Measurements from ENCODE around the gene KIRREL3.

Gene KIRREL3

GRCh38 chr11:126949066-126949891, 51.3 kb downstream of the KIRREL3 start:
- no peak for DNase-seq

- DNase-seq: no peak
These were observed 52.0 kb downstream of the KIRREL3 start for GRCh38 chr11:126948563-126948962.

- DNase-seq: no peak
These were observed 55.3 kb downstream of the KIRREL3 start for GRCh38 chr11:126945319-126945718.

GRCh38 chr11:126943316-126943715, 57.3 kb downstream of the KIRREL3 start:
- no peak for DNase-seq

- DNase-seq: no peak
These were observed 58.4 kb downstream of the KIRREL3 start for GRCh38 chr11:126942146-126942545.

GRCh38 chr11:126939552-126939951, 61.0 kb downstream of the KIRREL3 start:
- no peak for DNase-seq

GRCh38 chr11:126938718-126939117, 61.9 kb downstream of the KIRREL3 start:
- no peak for DNase-seq

GRCh38 chr11:126930091-126930841, 70.3 kb downstream of the KIRREL3 start:
- DNase-seq: no peak

- no peak for DNase-seq
These were observed 71.2 kb downstream of the KIRREL3 start for GRCh38 chr11:126929179-126930061.

GRCh38 chr11:126927623-126928022, 72.9 kb downstream of the KIRREL3 start:
- no peak for DNase-seq

GRCh38 chr11:126926376-126926791, 74.2 kb downstream of the KIRREL3 start:
- no peak for DNase-seq

- DNase-seq: no peak
These were observed 75.1 kb downstream of the KIRREL3 start for GRCh38 chr11:126925321-126926093.

GRCh38 chr11:126924376-126925040, 76.1 kb downstream of the KIRREL3 start:
- no peak for DNase-seq

GRCh38 chr11:126920833-126921232, 79.7 kb downstream of the KIRREL3 start:
- DNase-seq: no peak

- no peak for DNase-seq
These were observed 81.3 kb downstream of the KIRREL3 start for GRCh38 chr11:126919147-126919823.

- no peak for DNase-seq
These were observed 82.0 kb downstream of the KIRREL3 start for GRCh38 chr11:126918556-126918955.

- no peak for DNase-seq
These were observed 82.9 kb downstream of the KIRREL3 start for GRCh38 chr11:126917531-126918204.

GRCh38 chr11:126915430-126915829, 85.1 kb downstream of the KIRREL3 start:
- DNase-seq: no peak

GRCh38 chr11:126914941-126915340, 85.6 kb downstream of the KIRREL3 start:
- DNase-seq: no peak

GRCh38 chr11:126914166-126914565, 86.4 kb downstream of the KIRREL3 start:
- no peak for DNase-seq

GRCh38 chr11:126904520-126904919, 96.0 kb downstream of the KIRREL3 start:
- no peak for DNase-seq

All from activated T-cell treated with anti-CD3 and anti-CD28 coated beads for 4 hours (primary cell).